Embryonic facial prominence (tissue), 1 donor: ENCODE measurements around the gene GOLGA7B.
"Not testable (repeated sequence)": the region's sequence is repeated elsewhere in the genome, so short reads cannot be mapped to it uniquely, and the experiment has no call there.

ENCODE experiments used
- DNase-seq: peaks from one replicate; pipeline ENCODE4 v3.0.0-alpha.2; 2016; ENCODE audit errors: extremely low spot score

The GOLGA7B gene

DNA sequence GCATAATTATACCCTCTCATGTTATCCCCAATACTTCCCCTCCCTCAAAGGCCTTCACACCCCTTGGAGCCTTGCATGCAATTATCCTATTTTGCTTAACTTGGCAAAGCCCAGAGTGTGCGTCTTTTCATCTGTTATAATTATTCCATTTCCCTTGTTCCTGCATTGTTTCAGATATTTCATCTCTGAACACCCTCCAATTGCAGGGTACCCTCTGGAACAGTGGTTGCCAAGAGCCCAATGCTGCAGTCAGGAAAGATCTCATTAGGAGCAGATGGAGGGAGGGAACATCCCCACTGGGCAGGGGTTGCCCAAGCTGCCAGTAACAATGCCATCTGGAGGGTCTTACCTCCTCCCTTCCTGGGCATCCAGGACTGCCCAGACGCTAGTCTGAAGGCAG lies 18.4 kb upstream of the GOLGA7B start:
- no peak for DNase-seq

DNA sequence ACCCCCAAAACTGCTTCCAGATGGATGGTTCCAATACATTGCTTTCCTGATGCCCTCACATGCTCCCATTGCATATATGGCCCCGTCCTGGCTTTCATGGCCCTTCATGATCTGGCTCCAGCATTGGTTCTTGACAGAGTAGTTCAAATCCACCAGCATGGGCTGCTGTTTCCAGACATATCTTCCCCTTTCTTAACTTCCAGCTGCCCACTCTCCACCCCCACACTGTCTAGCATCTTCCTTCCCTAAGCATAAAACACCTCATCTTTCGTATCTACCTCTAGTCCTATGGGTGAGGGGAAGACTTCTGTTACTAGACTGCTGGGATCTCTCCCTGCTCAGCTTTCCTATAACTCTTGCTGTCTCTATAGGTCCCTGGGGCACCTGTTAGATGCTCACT lies 13.2 kb upstream of the GOLGA7B start:
- DNase-seq = no peak

DNA sequence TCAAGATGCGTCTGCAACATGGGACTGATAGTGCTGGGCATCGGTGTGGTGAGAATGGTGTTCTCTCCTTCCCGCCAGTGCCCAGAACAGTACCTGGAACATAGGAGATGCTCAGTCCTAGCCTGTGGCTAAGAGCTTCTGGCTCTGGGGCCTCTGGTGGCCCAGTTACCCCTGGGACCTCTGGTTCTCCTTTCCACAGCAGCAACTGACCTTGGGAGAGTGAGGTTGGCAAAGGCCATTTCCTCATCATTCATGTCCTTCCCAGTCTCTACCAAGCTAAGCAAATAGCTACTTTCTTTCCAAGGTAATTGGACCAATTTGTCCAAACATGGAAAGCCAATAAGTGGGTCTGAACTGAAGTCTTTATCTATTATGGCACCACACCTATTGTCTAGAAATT lies 11.6 kb upstream of the GOLGA7B start:
- no peak for DNase-seq

DNA sequence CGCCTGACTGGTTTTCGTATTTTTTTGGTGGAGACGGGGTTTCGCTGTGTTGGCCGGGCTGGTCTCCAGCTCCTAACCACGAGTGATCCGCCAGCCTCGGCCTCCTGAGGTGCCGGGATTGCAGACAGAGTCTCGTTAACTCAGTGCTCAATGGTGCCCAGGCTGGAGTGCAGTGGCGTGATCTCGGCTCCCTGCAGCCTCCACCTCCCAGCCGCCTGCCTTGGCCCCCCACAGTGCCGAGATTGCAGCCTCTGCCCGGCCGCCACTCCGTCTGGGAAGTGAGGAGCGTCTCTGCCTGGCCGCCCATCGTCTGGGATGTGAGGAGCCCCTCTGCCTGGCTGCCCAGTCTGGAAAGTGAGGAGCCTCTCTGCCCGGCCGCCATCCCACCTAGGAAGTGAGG lies 8.5 kb upstream of the GOLGA7B start:
- not testable (repeated sequence) for DNase-seq

DNA sequence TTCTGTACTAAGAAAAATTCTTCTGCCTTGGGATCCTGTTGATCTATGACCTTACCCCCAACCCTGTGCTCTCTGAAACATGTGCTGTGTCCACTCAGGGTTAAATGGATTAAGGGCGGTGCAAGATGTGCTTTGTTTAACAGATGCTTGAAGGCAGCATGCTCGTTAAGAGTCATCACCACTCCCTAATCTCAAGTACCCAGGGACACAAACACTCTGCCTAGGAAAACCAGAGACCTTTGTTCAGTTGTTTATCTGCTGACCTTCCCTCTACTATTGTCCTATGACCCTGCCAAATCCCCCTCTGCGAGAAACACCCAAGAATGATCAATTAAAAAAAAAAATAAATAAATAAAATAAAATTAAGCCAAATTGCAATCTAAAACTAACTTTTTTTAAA lies 7.5 kb upstream of the GOLGA7B start:
- DNase-seq = not testable (repeated sequence)

DNA sequence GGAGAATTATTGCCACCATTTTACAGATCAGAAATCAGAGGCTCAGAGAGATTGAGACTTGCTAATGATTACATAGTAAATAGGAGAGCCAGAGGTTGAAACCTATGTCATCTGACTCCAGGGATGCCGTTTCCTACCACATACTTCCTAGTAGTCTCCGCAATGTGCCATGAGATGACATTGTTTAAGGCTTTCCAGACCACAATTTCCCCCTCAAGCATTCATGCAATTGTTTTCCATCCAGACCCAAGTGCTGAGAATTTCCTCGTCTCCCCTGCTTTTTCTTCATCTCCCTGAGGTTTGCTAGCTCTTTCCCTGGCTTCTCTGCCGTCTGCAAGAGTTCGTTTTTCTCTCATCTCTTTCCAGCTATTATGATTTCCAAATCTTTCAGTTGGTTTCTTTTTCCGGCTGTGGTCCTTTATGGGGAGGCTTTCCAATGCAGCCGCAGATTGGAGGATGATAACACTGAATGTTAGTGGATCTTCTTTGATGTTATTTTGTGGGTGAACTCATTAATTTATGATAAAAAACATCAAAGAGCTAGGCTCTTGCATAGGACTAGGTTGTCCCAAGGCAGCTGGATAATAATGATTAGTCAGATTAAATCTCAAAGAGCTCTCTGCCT lies 6.9 kb upstream of the GOLGA7B start:
- no peak for DNase-seq

DNA sequence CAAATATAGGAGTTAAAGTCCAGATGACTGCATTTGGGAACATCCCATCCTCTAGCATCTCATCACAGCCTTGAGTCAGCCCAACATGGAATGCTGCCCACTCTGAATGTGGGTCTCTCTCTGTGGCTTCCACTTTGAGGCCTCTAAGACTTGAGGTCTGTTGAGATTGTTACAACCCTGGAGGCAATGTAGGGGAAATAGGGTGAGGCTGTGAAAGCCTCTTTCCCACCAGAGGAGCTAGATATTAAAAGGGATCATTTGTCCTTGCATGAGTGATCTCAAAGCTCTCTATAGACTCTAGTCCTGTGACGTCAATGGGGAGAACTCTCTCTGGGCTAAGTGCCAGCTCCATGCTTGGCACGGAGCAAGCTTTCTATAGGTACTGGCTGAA lies 6.4 kb upstream of the GOLGA7B start:
- no peak for DNase-seq

DNA sequence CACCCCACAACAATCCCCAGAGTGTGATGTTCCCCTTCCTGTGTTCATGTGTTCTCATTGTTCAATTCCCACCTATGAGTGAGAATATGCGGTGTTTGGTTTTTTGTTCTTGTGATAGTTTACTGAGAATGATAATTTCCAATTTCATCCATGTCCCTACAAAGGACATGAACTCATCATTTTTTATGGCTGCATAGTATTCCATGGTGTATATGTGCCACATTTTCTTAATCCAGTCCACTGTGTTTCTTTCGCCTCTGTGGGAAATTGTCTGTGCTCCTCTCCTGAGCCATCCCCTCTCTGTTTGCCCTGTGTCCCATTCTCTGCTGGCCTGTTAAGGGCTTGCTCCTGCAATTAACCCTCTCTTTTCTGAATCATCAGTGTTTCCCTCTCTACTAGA lies 5.7 kb upstream of the GOLGA7B start:
- DNase-seq = not testable (repeated sequence)

DNA sequence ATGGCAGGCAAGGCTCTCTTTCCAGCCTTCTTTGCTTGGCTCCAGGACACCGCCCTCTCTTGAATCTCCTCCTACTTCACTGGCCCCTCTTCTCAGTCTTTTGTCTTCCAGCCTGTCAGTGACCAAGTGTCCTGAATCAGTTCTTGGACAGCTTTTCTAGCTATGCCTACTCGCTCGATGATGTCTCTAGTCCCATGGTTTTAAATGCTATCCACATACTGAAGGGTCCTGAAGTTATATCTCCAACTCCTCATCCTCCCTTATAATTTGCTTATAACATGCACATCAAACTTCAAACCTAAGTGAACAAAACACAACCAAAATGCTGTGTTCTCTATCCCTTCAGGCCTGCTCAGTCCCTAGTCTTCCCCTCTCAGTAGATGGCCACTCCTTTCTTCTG lies 5.0 kb upstream of the GOLGA7B start:
- DNase-seq = no peak

DNA sequence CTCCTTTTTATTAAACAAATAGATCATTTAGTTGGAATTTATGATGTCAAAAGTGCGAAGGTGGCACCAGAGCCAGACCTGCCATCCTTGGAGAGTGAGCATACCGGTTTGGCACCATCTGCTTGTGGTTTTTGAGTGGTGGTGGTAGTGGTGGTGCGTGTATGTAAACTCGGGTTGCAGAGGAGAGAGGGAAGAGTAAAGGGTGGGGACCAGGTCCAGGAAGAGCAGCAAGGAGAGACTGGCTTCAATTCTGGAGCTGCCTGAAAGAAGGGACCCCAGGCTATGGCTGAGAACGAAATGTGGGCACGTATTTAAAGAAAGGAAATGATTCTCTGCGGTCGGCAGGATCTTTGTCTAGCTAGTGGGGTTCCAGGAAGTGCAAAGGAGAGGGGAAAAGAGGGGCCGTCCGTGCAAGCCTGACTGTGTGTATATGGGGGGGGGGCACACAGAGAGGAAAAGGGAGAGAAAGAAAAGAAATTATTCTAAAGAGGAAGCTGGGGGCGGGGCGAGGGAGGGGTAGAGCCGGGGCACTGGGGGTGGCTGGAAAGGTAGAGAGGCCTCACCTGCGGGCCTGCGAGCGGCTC lies 448 bp upstream of the GOLGA7B start:
- DNase-seq = no peak

DNA sequence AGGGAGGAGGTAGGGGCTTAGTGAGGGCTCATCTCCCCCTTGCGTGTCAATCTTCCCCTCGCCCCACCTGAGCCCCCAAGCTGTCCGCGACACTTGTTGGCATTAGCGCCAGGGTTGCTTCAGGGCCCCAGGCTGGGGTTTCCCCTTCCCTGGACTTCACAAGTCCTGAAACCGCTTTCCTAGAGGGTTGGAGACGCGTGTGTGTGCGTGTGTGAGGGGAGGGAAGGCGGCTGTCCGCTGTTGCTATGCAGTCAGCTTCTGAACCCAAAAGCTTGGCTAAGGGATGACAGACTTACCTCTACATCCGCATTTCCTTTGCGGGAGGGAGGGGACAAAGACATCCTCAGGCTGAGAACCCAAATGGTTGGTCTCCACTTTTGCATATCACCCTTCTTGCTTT lies 803 bp downstream of the GOLGA7B start:
- DNase-seq = no peak

DNA sequence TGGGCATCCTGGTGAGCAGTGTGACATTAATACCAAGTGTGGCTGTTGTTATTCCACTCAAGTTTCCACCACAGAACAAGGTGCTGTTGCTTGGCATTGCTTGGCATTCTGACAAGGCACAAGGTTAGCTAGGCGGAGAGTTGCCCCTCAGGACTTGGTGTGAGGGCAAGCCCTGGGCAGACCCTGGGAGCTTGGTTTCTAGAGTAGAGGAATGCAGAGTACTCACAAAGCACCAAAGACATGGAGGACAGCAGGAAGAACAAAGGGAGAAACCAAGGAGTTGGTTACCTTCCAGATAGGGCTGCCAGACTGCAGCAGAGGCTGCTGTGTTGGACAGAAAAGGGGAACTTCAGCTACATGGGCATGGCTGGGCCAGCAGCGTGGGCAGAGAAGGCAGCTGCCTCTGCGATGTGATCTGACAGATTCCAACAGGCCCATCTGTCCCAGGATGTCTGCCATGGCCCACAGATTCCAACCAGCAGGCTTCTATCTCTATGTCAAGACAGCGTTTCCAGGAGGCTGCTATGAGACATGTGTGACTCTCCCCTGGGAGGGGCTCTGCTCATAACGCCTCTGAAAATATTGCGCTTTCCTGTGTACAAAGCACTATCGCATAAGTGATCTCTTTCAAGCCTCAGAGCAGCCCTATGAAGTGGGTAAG lies 1.8 kb downstream of the GOLGA7B start:
- DNase-seq = no peak

DNA sequence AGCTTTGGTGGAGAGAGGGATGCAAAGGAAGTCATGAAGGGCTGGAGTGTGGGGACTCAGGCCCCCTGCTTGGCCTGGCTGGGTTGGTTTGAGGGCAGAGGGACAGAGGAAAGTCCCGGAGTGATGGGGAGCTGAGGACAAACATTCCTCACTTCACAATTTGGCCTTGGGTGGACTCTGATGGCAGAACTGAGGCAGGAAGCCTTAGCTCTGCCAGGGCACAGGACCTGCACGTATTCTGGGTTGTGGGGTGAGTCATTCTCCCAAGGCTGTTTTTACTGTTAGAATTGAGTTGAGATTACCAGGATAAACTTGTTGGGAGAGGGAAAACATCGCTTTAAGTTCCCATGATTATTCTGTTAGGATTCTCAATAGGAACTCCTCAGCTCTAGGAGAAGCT lies 2.6 kb downstream of the GOLGA7B start:
- no peak for DNase-seq

DNA sequence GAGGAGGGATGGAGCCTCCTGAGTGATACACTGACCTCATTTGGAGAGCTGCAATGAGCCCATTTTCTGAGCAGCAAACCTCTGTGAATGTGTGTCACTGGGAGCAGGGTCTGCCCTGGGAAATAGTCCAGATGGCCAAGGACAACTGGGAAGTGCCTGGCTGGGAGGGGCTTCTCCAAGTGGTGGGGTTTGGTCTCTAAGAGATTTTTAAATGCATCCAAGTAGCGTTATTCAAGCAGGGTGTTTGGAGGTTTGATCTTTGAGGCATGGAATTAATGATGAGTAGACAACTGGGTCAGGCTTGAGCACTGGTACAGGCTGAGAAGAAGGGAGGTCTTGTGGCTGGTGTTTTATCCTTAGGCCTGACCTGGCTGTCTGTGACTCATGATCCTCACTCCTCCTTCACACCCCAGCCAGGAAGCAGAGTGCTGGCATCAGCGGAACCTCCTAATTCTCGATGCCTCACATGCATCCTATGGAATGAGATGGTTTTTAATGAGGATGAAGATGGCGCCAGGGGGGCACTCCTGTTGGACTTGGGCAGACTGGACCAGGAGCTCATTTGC lies 3.3 kb downstream of the GOLGA7B start:
- no peak for DNase-seq

DNA sequence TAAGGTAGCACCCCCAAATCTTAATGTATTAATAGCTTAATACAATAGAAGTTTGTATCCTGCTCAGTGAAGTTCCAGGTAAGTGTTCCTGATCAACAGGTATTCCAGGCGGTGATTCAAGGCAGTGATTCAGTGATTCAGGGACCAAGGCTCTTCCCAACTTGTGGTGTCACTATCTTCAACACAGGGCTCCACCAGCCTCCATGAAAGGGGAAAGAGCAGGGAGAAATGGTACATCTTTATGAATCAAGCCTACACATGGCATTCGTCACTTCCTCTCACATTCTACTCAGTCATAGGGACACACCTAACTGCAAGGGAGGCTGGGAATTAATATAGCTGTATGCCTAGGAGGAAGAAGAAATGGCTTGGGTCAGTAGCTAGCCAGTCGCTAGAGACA lies 5.1 kb downstream of the GOLGA7B start:
- DNase-seq = no peak

DNA sequence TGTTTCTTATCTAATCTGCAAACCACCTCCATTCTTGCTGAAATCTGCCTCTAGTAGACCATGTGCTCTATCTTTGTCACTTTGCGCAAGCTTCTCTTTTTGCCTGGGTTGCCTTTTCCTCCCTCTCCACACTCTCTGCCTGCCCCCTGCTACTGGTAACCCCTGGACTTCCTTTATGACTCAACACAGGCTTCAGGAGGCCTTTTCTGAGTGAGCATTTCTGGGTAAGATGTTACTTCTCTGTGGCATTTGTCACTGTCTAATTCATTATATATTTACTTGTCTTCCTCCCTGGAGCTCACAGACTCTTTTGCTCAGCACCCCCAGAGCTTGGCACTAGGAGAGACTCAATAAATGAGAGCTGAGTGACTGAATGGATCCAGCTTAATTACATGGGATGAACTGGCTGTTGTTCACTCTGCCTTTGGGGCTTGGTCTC lies 8.4 kb downstream of the GOLGA7B start:
- no peak for DNase-seq

DNA sequence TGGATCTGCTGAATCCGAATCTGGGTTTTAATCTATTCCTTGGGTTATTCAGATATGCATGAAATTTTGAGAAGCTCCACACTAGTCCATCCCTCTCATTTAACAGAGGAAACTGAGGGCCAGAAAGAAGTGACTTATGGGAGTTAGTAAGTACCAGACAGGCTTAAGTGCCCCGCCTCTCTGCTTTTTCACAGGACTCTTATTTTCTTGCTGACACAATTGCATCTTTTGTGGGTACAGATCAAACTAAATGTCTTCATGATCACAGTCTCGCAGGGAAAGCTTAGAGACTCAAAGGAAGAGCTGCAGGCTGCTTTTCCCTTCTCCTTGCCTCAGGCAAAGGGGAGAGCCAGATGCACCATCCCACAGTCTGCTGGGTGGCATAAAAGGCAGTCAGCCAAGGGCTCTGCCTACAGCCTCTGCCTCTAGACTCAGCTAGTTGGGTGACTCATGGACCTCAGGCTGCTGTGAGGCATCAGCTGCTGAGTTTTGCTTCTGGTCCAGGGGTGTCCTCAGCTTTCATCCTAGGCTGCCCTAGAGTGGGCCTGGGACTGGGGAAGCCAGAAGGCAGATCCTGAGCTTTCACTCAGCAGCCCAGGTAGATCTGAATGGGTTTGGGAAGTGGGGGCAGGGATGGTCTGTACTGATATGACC lies 11.6 kb downstream of the GOLGA7B start:
- no peak for DNase-seq

DNA sequence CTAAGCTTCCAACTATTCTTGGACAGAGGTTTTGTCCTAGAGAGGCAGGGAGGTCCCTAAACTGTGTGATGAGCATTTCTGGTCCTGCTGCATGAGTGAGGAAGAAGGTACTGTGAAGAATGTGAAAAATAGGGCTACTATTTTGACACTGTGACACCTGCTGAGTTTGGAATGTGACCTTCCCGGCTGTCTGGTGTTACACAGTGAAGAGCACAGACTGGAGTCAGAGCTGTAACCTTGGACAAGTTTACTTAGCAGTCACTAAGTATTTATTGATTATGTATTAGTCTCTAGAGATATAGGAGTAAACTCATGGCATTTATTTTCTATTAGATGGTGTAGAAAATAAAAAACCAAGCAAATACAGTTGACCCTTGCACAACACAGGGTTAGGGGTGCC lies 12.3 kb downstream of the GOLGA7B start:
- DNase-seq = no peak

DNA sequence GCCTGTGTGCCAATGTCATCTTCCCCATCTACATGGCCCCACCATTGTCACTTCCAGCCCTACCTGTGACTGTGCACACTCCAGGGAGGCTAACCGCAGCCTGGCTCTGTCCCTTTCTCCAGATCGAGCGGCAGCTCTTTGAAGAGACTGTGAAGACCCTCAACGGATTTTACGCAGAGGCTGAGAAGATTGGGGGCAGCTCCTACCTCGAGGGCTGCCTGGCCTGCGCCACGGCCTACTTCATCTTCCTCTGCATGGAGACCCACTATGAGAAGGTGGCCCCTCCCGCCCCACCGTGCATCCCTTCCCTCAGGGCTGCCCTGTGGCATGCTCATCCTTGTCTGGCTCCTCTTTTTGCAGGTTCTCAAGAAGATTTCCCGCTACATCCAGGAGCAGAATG lies 14.2 kb downstream of the GOLGA7B start:
- no peak for DNase-seq

DNA sequence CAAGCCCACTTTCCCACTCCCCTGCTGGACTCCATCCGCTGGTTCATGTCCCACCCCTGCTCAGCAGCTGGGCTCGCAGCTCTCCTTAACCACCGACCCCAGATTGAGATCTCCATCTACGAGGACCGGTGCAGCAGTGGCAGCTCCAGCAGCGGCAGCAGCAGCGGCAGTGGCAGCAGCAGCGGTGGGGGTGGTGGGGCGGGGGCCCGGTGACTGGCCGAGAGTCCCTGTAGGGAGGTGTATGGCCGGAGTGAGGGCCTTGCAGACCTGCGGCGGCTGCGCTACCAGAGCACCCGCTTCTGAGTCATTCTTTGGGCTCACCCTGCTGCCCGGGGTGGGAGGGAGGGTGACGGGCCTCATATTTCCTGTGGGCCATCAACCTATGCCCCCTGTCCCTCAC lies 15.8 kb downstream of the GOLGA7B start:
- no peak for DNase-seq

DNA sequence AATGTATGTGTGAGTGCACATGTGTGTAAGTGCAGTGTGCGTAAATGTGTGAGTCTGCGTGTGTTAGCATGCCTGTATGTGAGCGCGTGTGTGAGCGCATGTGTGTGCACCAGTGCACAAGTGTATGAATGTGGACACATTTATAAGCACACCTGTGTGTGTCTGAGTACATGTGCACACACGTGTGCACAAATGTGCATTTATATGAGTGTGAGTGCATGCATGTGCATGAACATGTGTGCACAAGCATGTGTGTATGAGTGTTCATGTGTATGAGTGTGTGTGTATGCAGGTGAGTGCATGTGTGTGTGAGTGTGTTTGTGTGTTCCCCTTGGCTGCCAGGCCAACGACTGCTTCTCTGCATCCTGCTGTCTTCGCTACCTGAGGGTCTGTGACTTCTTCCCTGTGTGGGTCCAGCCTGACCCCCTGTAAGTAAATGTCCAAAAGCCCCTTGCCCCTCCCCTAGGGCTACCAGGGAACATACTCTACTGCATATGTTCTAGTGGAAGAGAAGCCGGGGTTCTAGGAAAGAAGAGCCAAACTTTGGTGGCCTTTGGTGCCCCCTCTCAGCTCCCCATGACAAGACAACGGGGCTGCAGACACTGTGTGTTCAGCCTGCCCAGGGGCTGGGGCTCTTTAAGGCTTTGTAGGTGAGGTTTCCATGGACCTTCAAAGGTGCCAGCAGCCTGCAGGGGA lies 17.0 kb downstream of the GOLGA7B start:
- DNase-seq = no peak

DNA sequence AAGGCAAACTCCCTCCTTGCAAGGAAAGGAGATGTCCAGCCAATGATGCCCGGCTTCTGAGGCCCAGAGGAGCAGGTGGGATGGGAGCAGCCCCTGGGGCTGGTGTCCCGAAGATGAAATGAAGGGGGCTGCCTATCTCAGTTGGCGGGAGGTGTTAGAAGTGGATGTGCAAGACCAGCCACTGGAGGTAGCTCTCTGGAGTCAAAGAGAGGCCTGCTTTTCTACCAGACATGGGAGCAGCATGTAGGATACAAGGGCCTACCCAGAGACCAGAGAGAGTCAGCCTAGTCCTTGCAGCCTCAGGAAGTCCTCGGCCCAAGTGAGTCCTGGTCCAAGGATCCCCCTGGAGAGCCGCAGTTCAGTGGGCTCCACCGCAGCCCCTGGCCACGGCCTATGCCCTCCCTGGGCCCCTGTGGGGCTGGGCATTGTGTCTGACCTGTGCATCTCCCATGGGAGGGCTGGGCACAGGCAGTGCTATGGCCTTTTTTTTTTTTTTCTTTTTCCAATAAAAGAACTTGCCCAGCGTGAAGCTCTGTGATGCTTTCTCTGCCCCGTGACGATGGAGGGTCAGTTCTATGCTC lies 17.7 kb downstream of the GOLGA7B start:
- no peak for DNase-seq
